Skeletal muscle tissue (tissue), 2 donors: ENCODE measurements around the gene LAMA4. TPM values are rescaled to one million over a fixed set of nuclear protein-coding genes. Genes with fewer than 3 reads are reported as not detected.

ENCODE experiments used
- small RNA-seq: library from RNA; depleted of rRNA; stranded (forward); fragments of <200 nt; gene quantifications from one replicate; pipeline ENCODE3, GENCODE V24; 2014
- total RNA-seq: library from RNA; depleted of rRNA; stranded (reverse); fragments of >200 nt; gene quantifications from one replicate; pipeline ENCODE4 v1.2.3, GENCODE V29; 2014

Gene LAMA4
- total RNA-seq, 1 donor from 2014 or later = 248 TPM

Small RNA genes within 50 kb of the gene (small RNA-seq; reads per million reads assigned to genes)
- not detected for gene RNU6-1226P

Other genes starting within 250 kb of the LAMA4 start
- not detected for gene CCN6, start 200.5 kb downstream of the LAMA4 start, total RNA-seq
- 20.9 TPM for gene TUBE1, start 167.1 kb downstream of the LAMA4 start, total RNA-seq
- gene FAM229B, start 167.0 kb downstream of the LAMA4 start, total RNA-seq = 6.3 TPM
- gene RFPL4B, start 92.8 kb upstream of the LAMA4 start, total RNA-seq = 1.6 TPM